OCI-LY1 (cell line): Measurements from ENCODE around the gene DNASE2.

ENCODE experiments used
- H2AFZ ChIP-seq: fragments of 200-600 bp; sonication (generic), shearing (Covaris generic); 2 replicates; pipeline ENCODE4 v1.6.0; 2014; ENCODE audit warnings: antibody characterized with exemption, mild to moderate bottlenecking, low read length
- H3F3A ChIP-seq: fragments of 200-600 bp; sonication (generic), shearing (Covaris generic); 2 replicates; pipeline ENCODE4 v1.6.0; 2014; ENCODE audit warnings: mild to moderate bottlenecking, antibody characterized with exemption, low read length, moderate library complexity; ENCODE audit not compliant: insufficient read depth
- H3K27ac ChIP-seq: fragments of 200-600 bp; sonication (generic); 2 replicates; pipeline ENCODE4 v1.5.1; 2014; ENCODE audit warnings: low read length, mixed run types, mild to moderate bottlenecking, low read depth; ENCODE audit not compliant: poor library complexity, severe bottlenecking
- H3K27me3 ChIP-seq: fragments of 200-600 bp; sonication (generic); 2 replicates; pipeline ENCODE4 v1.6.0; 2014; ENCODE audit warnings: antibody characterized with exemption, mild to moderate bottlenecking, low read length, moderate library complexity; ENCODE audit not compliant: insufficient read depth
- H3K36me3 ChIP-seq: fragments of 200-600 bp; sonication (generic); 2 replicates; pipeline ENCODE4 v1.6.1; 2014; ENCODE audit warnings: mild to moderate bottlenecking, antibody characterized with exemption, low read length, moderate library complexity, mixed read lengths; ENCODE audit not compliant: insufficient read depth
- H3K4me1 ChIP-seq: fragments of 200-600 bp; sonication (generic); 2 replicates; pipeline ENCODE4 v1.5.1; 2014; ENCODE audit warnings: mild to moderate bottlenecking, low read length, moderate library complexity; ENCODE audit not compliant: insufficient read depth, severe bottlenecking
- H3K4me2 ChIP-seq: fragments of 200-600 bp; sonication (generic), shearing (Covaris generic); 2 replicates; pipeline ENCODE4 v1.6.1; 2014; ENCODE audit warnings: low read length
- H3K4me3 ChIP-seq: fragments of 200-600 bp; sonication (generic); 2 replicates; pipeline ENCODE4 v1.5.1; 2014; ENCODE audit warnings: low read length, low read depth, mild to moderate bottlenecking, mixed read lengths; ENCODE audit not compliant: poor library complexity, severe bottlenecking
- H3K79me2 ChIP-seq: fragments of 200-600 bp; shearing (Covaris generic); 2 replicates; pipeline ENCODE4 v1.6.1; 2016; ENCODE audit warnings: mixed run types, low read length, mixed read lengths; ENCODE audit not compliant: insufficient read depth
- H3K9ac ChIP-seq: fragments of 200-600 bp; sonication (generic), shearing (Covaris generic); 2 replicates; pipeline ENCODE4 v1.6.1; 2014; ENCODE audit warnings: mild to moderate bottlenecking, low read length, mixed read lengths
- H3K9me2 ChIP-seq: fragments of 200-600 bp; sonication (generic), shearing (Covaris generic); 2 replicates; pipeline ENCODE4 v1.6.1; 2014; ENCODE audit warnings: low read depth, mild to moderate bottlenecking, low read length, mixed read lengths
- H3K9me3 ChIP-seq: fragments of 200-600 bp; shearing (Covaris generic); 2 replicates; pipeline ENCODE4 v1.6.1; 2014; ENCODE audit warnings: low read length, mixed read lengths
- H4K20me1 ChIP-seq: fragments of 200-600 bp; sonication (generic), shearing (Covaris generic); 2 replicates; pipeline ENCODE4 v1.6.0; 2016; ENCODE audit warnings: mild to moderate bottlenecking, low read length; ENCODE audit not compliant: insufficient read depth
- EZH2 ChIP-seq: fragments of 200-600 bp; sonication (generic), shearing (Covaris generic); IDR thresholded peaks from 2 replicates; pipeline ENCODE4 v1.8.0; 2017; ENCODE audit warnings: borderline replicate concordance, mixed run types, mild to moderate bottlenecking, antibody characterized with exemption, low read length, moderate library complexity, mixed read lengths
- TF ChIP-seq, protein P1 (sequence below): fragments of 200-600 bp; sonication (generic), shearing (Covaris generic); IDR thresholded peaks from 2 replicates; pipeline ENCODE4 v1.5.1; 2017; ENCODE audit warnings: mild to moderate bottlenecking, antibody characterized with exemption, low read length, moderate library complexity, mixed read lengths

DNASE2 gene

DNA sequence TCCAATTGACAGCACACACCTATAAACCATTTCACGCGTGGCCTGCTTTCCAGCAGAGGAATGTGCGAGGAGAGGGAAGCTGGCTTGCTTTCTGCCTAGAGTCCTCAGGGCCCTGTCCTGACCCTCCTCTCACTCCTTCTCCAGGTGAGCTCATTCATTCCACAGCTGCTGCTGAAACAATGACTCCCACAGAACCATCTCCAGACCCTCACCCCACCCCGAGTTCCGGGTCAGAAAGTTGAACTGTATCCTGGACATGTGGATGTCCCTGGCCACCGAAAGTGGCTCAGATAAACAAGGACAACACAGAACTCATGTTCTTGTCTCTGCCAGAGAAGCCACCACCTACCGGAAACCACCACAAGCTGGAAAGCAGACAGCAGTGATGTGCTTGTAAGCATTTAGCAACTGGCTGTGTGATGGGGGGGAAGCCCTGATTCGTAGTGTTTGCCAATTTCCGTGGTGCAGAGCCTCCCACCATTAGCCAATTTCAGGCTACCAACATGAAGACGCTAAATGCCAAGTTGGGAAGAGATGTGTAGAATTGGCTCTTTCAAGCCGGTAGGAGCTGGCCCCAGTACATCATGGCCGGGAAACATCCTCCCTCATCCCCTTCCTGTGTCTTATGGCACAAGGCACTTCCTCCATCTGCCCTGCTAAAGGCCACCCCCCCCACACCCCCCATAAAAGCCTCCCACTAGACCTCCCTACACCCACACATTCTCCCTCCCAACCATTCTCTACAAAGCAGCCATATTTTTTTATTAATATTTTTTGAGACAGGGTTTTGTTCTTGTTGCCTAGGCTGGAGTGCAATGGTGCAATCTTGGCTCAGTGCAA is 32.8 kb upstream of the DNASE2 start:
- Histone ChIP-seq H2AFZ (peak overlapping the region; percentile 58; the same call in 1 of the 2 replicates), H3K4me2 (peak overlapping the region; percentile 27; the same call in 1 of the 2 replicates)

GRCh38 chr19:12913011-12913561 is 31.8 kb upstream of the DNASE2 start:
- Histone ChIP-seq H3K4me3 (no peak overlapping the region), H3K9ac (no peak overlapping the region), H4K20me1 (no peaks in the 10 kb centered on the region), H3K4me1 (peaks cover 18% of the 10 kb centered on the region), H3K4me2 (no peak overlapping the region), H3K27me3 (no peaks in the 10 kb centered on the region), H3F3A (no peaks in the 10 kb centered on the region), H2AFZ (no peak overlapping the region), H3K36me3 (no peaks in the 10 kb centered on the region), H3K79me2 (no peaks in the 10 kb centered on the region), H3K27ac (no peak overlapping the region), H3K9me3 (no peaks in the 10 kb centered on the region), H3K9me2 (no peaks in the 10 kb centered on the region)
- no peak for TF ChIP-seq EZH2
- TF ChIP-seq, protein P1, sequence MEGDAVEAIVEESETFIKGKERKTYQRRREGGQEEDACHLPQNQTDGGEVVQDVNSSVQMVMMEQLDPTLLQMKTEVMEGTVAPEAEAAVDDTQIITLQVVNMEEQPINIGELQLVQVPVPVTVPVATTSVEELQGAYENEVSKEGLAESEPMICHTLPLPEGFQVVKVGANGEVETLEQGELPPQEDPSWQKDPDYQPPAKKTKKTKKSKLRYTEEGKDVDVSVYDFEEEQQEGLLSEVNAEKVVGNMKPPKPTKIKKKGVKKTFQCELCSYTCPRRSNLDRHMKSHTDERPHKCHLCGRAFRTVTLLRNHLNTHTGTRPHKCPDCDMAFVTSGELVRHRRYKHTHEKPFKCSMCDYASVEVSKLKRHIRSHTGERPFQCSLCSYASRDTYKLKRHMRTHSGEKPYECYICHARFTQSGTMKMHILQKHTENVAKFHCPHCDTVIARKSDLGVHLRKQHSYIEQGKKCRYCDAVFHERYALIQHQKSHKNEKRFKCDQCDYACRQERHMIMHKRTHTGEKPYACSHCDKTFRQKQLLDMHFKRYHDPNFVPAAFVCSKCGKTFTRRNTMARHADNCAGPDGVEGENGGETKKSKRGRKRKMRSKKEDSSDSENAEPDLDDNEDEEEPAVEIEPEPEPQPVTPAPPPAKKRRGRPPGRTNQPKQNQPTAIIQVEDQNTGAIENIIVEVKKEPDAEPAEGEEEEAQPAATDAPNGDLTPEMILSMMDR, result no peak

More for the DNA sequence above, 32.8 kb upstream of the DNASE2 start:
- no peaks in the 10 kb centered on the region for H3K27me3 ChIP-seq
- H3F3A ChIP-seq, result no peaks in the 10 kb centered on the region
- H3K36me3 ChIP-seq, result no peaks in the 10 kb centered on the region
- peak overlapping the region; percentile 53 for H3K27ac ChIP-seq
- H3K4me3 ChIP-seq, result no peak overlapping the region
- H3K4me1 ChIP-seq, result peaks cover 24% of the 10 kb centered on the region
- no peaks in the 10 kb centered on the region for H3K9me2 ChIP-seq
- TF ChIP-seq, protein P1, result no peak
- no peak for TF ChIP-seq EZH2
- H3K9me3 ChIP-seq, result no peaks in the 10 kb centered on the region
- peak overlapping the region; percentile 26; the same call in 1 of the 2 replicates for H3K9ac ChIP-seq
- H4K20me1 ChIP-seq, result no peaks in the 10 kb centered on the region
- H3K79me2 ChIP-seq, result no peaks in the 10 kb centered on the region

GRCh38 chr19:12912571-12912970 is 31.3 kb upstream of the DNASE2 start:
- no peaks in the 10 kb centered on the region for H3K9me3 ChIP-seq
- H3K36me3 ChIP-seq, result no peaks in the 10 kb centered on the region
- H3K27me3 ChIP-seq, result no peaks in the 10 kb centered on the region
- no peaks in the 10 kb centered on the region for H3F3A ChIP-seq
- no peaks in the 10 kb centered on the region for H4K20me1 ChIP-seq
- H2AFZ ChIP-seq, result no peak overlapping the region
- no peaks in the 10 kb centered on the region for H3K9me2 ChIP-seq
- H3K27ac ChIP-seq, result no peak overlapping the region
- H3K79me2 ChIP-seq, result no peaks in the 10 kb centered on the region
- no peak overlapping the region for H3K9ac ChIP-seq
- no peak overlapping the region for H3K4me2 ChIP-seq
- H3K4me3 ChIP-seq, result no peak overlapping the region
- TF ChIP-seq EZH2, result no peak
- TF ChIP-seq, protein P1, result no peak
- H3K4me1 ChIP-seq, result peaks cover 18% of the 10 kb centered on the region
